Measurements from ENCODE around the gene TNNT1.
A peak's percentile ranks its signal among the peaks of the same experiment; 100 is the strongest.
"Not testable (repeated sequence)": the region's sequence is repeated elsewhere in the genome, so short reads cannot be mapped to it uniquely, and the experiment has no call there.

TNNT1 gene

DNA sequence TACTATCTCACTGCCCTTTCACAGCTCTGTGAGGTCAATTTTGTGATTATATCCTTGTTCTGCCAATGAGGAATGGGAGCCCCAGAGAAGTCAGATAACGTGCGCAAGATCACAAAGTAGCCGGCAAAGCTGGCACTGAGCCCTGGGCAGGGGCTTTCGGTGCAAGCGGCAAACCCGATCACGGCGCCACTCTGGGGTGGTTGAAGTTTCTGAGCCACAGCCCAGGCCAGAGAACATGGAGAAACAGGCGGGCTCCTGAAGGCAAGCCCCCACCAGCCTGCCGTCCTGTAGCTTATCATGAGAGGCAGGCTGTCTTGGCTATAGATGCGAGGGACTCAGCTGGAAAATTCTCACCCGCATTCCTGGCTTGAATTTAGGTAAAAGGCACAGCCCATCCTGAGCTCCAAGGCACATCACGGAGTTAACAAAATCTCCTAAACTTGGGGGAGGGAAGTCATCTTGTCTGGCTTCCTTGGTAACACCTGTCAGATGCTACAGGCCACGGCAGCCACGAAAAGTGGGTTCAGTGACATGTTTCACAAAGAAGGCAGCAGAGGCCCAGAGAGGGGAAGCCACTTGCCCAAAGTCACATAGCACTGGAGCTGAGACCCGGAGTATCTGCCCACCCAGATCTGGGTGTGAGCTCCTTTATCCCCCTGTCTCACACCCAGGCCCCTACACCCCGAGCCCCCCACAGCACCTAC lies 12.5 kb downstream of the TNNT1 start:
- no peak for DNase-seq

GRCh38 chr19:55134736-55135135 lies 14.3 kb downstream of the TNNT1 start:
- no peak for DNase-seq

DNA sequence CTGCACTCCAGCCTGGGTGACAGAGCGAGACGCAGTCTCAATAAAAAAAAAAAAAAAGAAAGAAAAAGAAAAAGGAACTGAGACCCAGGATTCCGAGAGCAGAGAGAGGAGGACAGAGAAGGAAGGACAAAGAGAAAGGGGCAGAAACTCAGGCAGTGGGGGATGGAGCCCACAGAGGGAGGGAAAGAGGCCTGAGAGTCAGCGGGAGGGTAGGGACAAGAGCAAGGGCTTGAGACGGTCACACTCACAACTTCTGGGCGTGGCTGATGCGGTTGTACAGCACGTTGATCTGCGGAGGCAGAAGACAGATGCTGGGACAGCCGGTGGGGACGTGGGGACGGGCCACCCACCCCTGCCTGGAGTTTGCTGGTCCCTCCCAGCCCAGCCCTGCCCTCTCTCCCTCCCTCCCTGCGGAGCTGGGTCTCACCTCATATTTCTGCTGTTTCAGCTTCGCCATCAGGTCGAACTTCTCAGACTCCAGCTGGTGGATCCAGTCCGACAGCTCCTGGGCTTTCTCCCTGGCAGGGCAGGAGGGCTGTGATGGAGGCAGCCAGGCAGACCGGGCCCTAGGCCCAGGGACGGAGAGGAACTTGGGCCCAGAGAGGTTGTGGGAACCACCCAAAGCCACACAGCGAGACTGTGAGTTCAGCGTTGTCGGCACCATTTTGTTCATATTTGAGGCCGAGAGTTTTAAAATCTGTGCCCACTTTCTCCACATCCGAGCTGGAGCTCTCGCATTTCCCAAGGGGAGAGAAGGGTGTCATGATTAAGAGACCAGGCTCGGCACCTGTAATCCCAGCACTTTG lies 15.2 kb downstream of the TNNT1 start:
- no peak for DNase-seq

DNA sequence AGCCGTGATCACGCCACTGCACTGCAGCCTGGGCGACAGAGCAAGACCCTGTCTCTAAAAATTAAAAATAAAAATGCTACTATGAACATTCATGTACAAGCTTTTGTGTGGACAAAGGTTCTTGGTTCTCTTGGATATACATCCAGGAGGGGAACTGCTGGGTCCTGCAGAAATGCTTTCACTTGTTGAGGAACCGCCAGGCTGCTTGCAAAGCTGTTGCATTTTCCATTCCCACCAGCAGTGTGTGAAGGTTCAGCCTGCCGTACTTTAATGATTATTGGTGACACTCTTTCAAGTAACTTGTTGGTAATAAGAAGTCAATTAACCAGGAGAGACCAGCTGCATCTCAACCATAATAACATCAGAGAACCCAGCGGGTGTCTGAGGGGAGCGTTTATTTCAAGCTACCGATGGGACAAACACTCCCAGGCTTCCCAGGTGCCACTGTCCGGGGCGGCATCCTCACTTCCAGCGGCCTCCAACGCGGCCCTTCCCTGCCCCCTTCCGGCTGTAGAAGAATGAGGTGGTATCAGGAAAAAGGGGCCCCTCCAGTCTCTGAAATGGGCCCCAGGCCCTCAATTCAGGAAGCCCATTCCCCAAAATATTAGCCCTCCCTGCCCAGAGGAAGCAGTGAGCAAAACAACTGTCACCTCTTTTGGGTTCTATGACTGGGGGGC lies 16.4 kb downstream of the TNNT1 start:
- no peak for DNase-seq

DNA sequence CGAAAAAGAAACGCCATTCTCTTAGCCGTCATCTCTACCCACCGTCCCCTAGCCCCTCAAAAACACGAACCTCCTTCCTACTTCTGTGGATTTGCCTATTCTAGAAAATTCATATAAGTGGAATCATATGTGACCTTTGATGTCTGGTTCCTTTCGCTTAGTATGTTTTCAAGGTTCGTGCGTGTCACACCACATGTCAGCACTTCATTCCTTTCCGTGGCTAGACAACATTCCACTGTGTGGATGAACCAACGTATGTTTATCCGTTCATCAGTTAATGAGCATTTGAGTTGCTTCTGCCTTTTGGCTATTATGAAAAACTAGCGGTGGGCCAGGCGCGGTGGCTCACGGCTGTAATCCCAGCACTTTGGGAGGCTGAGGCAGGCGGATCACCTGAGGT lies 17.6 kb downstream of the TNNT1 start:
- no peak for DNase-seq

- DNase-seq = no peak
Measured at GRCh38 chr19:55119053-55119452, 30.0 kb downstream of the TNNT1 start.

- DNase-seq = no peak
Measured at GRCh38 chr19:55118401-55118991, 30.5 kb downstream of the TNNT1 start.

DNA sequence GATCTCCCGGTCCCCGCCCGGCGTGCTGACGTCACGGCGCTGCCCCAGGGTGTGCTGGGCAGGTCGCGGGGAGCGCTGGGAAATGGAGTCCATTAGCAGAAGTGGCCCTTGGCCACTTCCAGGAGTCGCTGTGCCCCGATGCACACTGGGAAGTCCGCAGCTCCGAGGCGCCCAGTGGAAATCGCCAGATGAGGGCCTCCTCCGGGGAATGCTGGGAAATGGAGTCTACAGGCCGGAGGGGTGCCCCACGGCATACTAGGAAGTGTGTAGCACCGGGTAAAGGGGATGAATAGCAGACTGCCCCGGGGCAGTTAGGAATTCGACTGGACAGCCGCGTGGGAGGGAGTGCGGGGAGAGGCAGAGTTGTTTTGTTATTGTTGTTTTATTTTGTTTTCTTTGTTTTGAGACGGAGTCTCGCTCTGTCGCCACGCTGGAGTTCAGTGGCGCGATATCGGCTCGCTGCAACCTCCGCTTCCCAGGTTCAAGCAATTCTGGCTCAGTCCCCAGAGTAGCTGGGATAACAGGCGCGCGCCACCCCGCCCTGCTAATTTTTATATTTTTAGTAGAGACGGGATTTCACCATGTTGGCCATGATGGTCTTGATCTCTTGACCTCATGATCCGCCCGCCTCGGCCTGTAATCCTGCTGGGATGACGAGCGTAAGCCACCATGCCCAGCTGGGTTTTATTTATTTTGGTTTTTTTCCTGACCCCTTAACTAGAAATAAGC lies 31.2 kb downstream of the TNNT1 start:
- DNase-seq = peak; percentile 79

DNA sequence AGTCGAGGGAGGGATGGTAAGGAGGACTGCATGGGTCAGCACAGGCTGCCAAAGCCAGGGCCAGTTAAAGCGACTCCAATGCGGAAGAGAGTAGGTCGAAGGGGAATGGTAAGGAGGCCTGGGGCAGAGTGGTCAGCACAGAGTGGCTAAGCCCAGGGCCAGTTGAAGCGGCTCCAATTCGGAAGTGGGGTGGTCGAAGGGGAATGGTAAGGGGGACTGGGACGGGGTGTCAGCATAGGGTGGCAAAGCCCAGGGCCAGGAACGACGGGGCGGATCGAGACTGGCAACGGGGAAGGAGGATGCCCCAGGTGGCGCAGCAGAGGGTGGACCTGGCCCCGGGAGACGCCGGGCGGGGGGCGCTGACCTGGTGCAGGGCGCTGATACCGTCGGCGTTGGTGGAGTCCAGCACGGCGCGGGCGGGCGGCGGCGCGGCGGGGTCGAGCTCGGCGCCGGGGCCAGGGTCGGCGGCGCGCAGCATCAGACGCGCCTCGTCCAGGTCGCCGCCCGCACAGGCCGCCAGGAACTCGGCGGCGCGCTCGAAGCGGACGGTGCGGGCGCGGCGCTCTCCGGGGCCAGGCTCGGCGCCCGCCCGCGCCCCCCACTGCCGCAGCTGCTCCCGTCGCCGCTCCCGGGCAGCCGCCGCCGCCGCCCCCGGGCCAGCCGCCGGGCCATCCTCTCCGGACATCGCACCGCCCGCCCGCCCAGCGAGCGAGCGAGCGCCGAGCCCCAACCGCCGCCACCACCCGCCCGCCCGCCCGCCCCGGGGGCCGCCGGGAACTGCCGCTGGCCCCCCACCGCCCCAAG lies 31.9 kb downstream of the TNNT1 start, which contains the start of gene PPP1R12C:
Gene PPP1R12C, minus strand, starts transcription at position 779 of the 804 bp plus-strand sequence. Its CDS starts 94 bp downstream, at position 685.
- DNase-seq = no peak

DNA sequence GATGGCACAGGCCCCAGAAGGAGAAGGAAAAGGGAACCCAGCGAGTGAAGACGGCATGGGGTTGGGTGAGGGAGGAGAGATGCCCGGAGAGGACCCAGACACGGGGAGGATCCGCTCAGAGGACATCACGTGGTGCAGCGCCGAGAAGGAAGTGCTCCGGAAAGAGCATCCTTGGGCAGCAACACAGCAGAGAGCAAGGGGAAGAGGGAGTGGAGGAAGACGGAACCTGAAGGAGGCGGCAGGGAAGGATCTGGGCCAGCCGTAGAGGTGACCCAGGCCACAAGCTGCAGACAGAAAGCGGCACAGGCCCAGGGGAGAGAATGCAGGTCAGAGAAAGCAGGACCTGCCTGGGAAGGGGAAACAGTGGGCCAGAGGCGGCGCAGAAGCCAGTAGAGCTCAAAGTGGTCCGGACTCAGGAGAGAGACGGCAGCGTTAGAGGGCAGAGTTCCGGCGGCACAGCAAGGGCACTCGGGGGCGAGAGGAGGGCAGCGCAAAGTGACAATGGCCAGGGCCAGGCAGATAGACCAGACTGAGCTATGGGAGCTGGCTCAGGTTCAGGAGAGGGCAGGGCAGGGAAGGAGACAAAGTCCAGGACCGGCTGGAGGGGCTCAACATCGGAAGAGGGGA lies 32.7 kb downstream of the TNNT1 start:
- no peak for DNase-seq

DNA sequence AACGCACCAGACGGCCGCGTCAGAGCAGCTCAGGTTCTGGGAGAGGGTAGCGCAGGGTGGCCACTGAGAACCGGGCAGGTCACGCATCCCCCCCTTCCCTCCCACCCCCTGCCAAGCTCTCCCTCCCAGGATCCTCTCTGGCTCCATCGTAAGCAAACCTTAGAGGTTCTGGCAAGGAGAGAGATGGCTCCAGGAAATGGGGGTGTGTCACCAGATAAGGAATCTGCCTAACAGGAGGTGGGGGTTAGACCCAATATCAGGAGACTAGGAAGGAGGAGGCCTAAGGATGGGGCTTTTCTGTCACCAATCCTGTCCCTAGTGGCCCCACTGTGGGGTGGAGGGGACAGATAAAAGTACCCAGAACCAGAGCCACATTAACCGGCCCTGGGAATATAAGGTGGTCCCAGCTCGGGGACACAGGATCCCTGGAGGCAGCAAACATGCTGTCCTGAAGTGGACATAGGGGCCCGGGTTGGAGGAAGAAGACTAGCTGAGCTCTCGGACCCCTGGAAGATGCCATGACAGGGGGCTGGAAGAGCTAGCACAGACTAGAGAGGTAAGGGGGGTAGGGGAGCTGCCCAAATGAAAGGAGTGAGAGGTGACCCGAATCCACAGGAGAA lies 33.5 kb downstream of the TNNT1 start:
- DNase-seq = no peak

GRCh38 chr19:55114566-55115145 lies 34.4 kb downstream of the TNNT1 start:
- DNase-seq = no peak

- DNase-seq = no peak
Measured at GRCh38 chr19:55113570-55114039, 35.4 kb downstream of the TNNT1 start.

DNA sequence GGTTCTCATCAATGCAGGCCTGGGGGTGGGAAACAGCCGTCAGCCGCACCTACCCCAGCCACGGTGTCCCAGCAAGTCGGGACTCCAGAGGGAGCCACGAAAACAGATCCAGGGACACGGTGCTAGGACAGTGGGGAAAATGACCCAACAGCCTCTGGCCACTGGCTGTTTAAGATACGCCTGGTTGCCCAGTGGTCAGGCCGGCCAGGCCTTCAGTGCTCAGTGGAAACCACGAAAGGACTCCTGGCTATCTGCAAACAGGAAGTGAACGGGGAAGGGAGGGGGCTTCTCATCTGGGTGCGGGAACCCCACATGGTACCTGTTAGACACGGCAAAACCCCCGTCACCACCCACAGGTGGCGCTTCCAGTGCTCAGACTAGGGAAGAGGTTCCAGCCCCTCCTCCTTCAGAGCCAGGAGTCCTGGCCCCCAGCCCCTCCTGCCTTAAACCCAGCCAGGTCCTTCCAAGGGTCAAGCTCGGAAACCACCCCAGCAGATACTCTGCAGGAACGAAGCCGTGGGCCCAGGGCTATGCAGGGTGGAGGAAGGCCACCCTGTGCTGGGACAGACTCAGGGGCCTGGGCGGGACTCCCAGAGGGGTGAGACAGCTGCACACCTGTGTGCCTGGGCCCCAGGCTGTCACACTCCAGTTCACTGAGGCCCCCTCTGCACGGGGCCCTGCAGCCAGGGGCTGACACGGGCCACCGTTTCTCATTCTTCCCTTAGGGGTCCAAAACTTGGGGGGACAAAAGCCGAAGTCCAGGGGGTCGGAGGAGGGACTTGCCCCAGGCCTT lies 36.0 kb downstream of the TNNT1 start:
- no peak for DNase-seq

DNA sequence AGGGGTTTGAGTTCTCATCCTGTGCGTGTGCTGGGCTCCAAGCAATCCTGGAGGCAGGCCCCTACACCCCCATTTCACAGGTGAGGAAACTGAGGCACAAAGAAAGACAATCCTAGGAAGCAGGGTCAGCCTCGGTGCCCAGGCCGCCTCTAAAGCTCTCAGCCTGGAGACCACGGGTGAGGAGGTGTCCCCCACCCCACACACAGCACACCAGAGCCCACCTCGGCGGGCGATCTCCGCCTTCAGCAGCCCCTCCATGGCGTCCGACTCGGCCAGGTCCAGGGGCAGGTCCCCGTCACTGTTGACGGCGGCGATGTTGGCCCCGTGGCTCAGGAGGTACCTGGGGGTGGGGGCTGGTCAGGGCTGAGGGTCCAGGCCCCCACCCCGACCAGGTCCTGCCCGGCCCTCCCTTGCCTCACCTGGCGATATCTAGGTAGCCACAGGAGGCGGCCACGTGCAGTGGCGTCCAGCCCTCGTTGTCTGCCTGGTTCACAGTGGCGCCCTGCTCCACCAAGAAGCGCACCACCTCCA lies 36.7 kb downstream of the TNNT1 start:
- no peak for DNase-seq

DNA sequence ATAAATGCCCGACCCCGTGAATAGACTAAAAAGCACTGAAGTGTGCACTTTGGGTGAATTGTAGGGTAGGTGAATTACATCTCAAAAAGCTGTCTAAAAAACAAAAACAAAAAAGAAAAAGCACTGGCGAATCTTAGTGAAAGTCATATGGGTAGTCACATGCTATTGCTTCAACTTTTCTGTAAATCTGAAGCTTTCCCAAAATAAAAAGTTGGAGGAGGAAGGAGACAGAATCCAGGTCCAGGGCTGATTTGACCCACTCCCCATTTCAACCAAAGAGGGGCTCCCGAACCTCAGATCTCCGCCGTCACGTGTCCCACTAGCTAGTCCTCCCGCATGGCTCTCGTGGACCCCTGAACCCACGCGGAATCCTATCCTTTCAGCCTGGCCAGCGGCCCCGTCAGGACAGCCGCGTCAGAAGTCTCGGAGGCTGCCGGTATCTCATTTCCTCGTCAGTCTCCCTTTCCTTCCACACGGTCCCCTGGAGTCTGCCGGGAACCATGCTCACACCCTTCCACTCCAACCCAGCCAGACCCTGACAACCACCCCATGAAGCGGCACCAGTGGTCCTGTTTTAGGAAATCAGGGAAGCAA lies 37.7 kb downstream of the TNNT1 start:
- DNase-seq = no peak

- no peak for DNase-seq
Measured at GRCh38 chr19:55109527-55110291, 39.3 kb downstream of the TNNT1 start.

- DNase-seq = not testable (repeated sequence)
Measured at GRCh38 chr19:55107252-55107651, 41.8 kb downstream of the TNNT1 start.

Measured in cortex of kidney (tissue), 1 donor.